CD4-positive, alpha-beta T cell treated with Interferon alpha-2 for 1 hour (primary cell): ENCODE data around the gene SULT1C3.

Experiments
- DNase-seq, 2 donors: peaks; one replicate each; pipeline ENCODE4 v3.0.0-alpha.2; 2020 to 2022

SULT1C3 gene

GRCh38 chr2:108239786-108240185 lies at the start of gene SULT1C3:
TSS of gene SULT1C3 (plus strand) at chr2:108239968. CDS start at chr2:108247195, 7,227 bp downstream.
- DNase-seq, result no peak

GRCh38 chr2:108193251-108193650 lies 46.5 kb upstream of the SULT1C3 start:
- no peak for DNase-seq

GRCh38 chr2:108194409-108195132 lies 45.2 kb upstream of the SULT1C3 start:
- no peak for DNase-seq

- no peak for DNase-seq
Measured at GRCh38 chr2:108195133-108195439, 44.7 kb upstream of the SULT1C3 start.

GRCh38 chr2:108199726-108200125 lies 40.0 kb upstream of the SULT1C3 start:
- DNase-seq, result no peak

GRCh38 chr2:108200569-108200968 lies 39.2 kb upstream of the SULT1C3 start:
- no peak for DNase-seq

- DNase-seq, result no peak
Measured at GRCh38 chr2:108212671-108213070, 27.1 kb upstream of the SULT1C3 start.

GRCh38 chr2:108215794-108216211 lies 24.0 kb upstream of the SULT1C3 start:
- DNase-seq, result no peak

- no peak for DNase-seq
Measured at GRCh38 chr2:108217211-108217610, 22.6 kb upstream of the SULT1C3 start.

GRCh38 chr2:108219688-108220087 lies 20.1 kb upstream of the SULT1C3 start:
- DNase-seq, result no peak

- no peak for DNase-seq
Measured at GRCh38 chr2:108220191-108220590, 19.6 kb upstream of the SULT1C3 start.

- no peak for DNase-seq
Measured at GRCh38 chr2:108220942-108221541, 18.7 kb upstream of the SULT1C3 start.

GRCh38 chr2:108222261-108222660 lies 17.5 kb upstream of the SULT1C3 start:
- no peak for DNase-seq

- no peak for DNase-seq
Measured at GRCh38 chr2:108223573-108223972, 16.2 kb upstream of the SULT1C3 start.

GRCh38 chr2:108224022-108224421 lies 15.7 kb upstream of the SULT1C3 start:
- DNase-seq, result no peak

- no peak for DNase-seq
Measured at GRCh38 chr2:108226564-108226963, 13.2 kb upstream of the SULT1C3 start.

GRCh38 chr2:108228006-108228405 lies 11.8 kb upstream of the SULT1C3 start:
- no peak for DNase-seq

GRCh38 chr2:108228537-108228936 lies 11.2 kb upstream of the SULT1C3 start:
- DNase-seq, result no peak

GRCh38 chr2:108229875-108230274 lies 9.9 kb upstream of the SULT1C3 start:
- no peak for DNase-seq

GRCh38 chr2:108235577-108235976 lies 4.2 kb upstream of the SULT1C3 start:
- no peak for DNase-seq

- no peak for DNase-seq
Measured at GRCh38 chr2:108236676-108237335, 3.0 kb upstream of the SULT1C3 start.

GRCh38 chr2:108240966-108241365 lies 1.2 kb downstream of the SULT1C3 start:
- DNase-seq, result no peak

GRCh38 chr2:108243566-108243965 lies 3.8 kb downstream of the SULT1C3 start:
- no peak for DNase-seq

GRCh38 chr2:108244667-108245414 lies 5.1 kb downstream of the SULT1C3 start:
- DNase-seq, result no peak
